Prostate gland (tissue), 2 donors: ENCODE measurements around the gene C17orf107. TPM values are rescaled to one million over a fixed set of nuclear protein-coding genes. Genes with fewer than 3 reads are reported as not detected.

Experiments used
- DNase-seq: peaks from one replicate; pipeline ENCODE4 v3.0.0-alpha.2; 2019; ENCODE audit warnings: low spot score
- H3K27ac ChIP-seq, 2 donors: fragments of 200-600 bp; sonication (generic); 2 replicates each; pipeline ENCODE4 v1.5.1; 2017 to 2019
- H3K27me3 ChIP-seq: fragments of 200-600 bp; sonication (generic); replicated peaks from 2 replicates; pipeline ENCODE4 v1.5.1; 2019; ENCODE audit not compliant: insufficient read depth
- H3K36me3 ChIP-seq, 2 donors: fragments of 200-600 bp; sonication (generic); 1 replicate in 1 of 2; 2 replicates in 1 of 2; pipeline versions ENCODE4 v1.5.1 to v1.8.1; 2017 to 2019
- H3K4me1 ChIP-seq: fragments of 200-600 bp; sonication (generic); replicated peaks from 2 replicates; pipeline ENCODE4 v1.5.1; 2019
- H3K4me3 ChIP-seq, 2 donors: fragments of 200-600 bp; sonication (generic); 2 replicates each; pipeline ENCODE4 v1.5.1; 2017 to 2019
- H3K9me3 ChIP-seq: fragments of 200-600 bp; sonication (generic); 2 replicates; pipeline ENCODE4 v1.5.1; 2017
- POLR2A ChIP-seq: fragments of 450-650 bp; IDR thresholded peaks from one replicate; pipeline ENCODE4 v1.6.1; 2016; ENCODE audit warnings: antibody characterized with exemption, mild to moderate bottlenecking
- POLR2AphosphoS5 ChIP-seq: sonication (generic); formaldehyde crosslinking; IDR thresholded peaks from one replicate; pipeline ENCODE4 v1.6.1; 2017; ENCODE audit warnings: antibody characterized with exemption
- WGBS: methylation state at CpG from one replicate; pipeline ENCODE4 v1.1.5; 2018; 5-methylcytosine and 5-hydroxymethylcytosine counted together
- intact Hi-C: fragments of 100-400 bp; cut with DNase I; formaldehyde crosslinking; loops from one replicate; pipeline ENCODE4 v1.14.2; 2022
- total RNA-seq, 2 donors: library from RNA; depleted of rRNA; stranded (reverse); fragments of >200 nt; gene quantifications; one replicate each; pipeline ENCODE4 v1.1.0, GENCODE V29; 2016
- TF ChIP-seq, protein P1 (sequence below), 4 experiments: fragments of 200-600 bp in 2 of 4; fragments of 450-650 bp in 2 of 4; sonication (generic) in 2 of 4; IDR thresholded peaks; 1 replicate in 3 of 4; 2 replicates in 1 of 4; pipeline ENCODE4 v1.5.1; 2016 to 2019; ENCODE audit warnings: antibody characterized with exemption in 4 of 4, mild to moderate bottlenecking in 2 of 4, moderate library complexity in 2 of 4

Gene C17orf107
- total RNA-seq, 2 donors from 2014 or later, result 2.4 to 15.4 TPM

DNA sequence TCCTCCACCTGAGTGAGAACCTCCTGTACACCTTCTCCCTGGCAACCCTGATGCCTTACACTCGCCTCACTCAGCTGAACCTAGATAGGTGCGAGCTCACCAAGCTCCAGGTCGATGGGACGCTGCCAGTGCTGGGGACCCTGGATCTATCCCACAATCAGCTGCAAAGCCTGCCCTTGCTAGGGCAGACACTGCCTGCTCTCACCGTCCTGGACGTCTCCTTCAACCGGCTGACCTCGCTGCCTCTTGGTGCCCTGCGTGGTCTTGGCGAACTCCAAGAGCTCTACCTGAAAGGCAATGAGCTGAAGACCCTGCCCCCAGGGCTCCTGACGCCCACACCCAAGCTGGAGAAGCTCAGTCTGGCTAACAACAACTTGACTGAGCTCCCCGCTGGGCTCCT, 33.4 kb downstream of the C17orf107 start:
- intact Hi-C loops, result no loop called here
- TF ChIP-seq POLR2A (no peak), POLR2AphosphoS5 (no peak)
- TF ChIP-seq, protein P1, sequence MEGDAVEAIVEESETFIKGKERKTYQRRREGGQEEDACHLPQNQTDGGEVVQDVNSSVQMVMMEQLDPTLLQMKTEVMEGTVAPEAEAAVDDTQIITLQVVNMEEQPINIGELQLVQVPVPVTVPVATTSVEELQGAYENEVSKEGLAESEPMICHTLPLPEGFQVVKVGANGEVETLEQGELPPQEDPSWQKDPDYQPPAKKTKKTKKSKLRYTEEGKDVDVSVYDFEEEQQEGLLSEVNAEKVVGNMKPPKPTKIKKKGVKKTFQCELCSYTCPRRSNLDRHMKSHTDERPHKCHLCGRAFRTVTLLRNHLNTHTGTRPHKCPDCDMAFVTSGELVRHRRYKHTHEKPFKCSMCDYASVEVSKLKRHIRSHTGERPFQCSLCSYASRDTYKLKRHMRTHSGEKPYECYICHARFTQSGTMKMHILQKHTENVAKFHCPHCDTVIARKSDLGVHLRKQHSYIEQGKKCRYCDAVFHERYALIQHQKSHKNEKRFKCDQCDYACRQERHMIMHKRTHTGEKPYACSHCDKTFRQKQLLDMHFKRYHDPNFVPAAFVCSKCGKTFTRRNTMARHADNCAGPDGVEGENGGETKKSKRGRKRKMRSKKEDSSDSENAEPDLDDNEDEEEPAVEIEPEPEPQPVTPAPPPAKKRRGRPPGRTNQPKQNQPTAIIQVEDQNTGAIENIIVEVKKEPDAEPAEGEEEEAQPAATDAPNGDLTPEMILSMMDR (IDR thresholded peaks at IDR 0.05), result no peak
- H3K9me3 ChIP-seq, result no peaks in the 10 kb centered on the region
- peaks cover 0 to 5% of the 10 kb centered on the region in 2 donors for H3K36me3 ChIP-seq
- no peak overlapping the region for H3K4me3 ChIP-seq
- H3K27ac ChIP-seq, result no peak overlapping the region
- 91% methylated on average over 12 of the region's 12 CpGs for WGBS
- no peak for DNase-seq
- no peaks in the 10 kb centered on the region for H3K27me3 ChIP-seq
- H3K4me1 ChIP-seq, result peaks cover 5% of the 10 kb centered on the region

DNA sequence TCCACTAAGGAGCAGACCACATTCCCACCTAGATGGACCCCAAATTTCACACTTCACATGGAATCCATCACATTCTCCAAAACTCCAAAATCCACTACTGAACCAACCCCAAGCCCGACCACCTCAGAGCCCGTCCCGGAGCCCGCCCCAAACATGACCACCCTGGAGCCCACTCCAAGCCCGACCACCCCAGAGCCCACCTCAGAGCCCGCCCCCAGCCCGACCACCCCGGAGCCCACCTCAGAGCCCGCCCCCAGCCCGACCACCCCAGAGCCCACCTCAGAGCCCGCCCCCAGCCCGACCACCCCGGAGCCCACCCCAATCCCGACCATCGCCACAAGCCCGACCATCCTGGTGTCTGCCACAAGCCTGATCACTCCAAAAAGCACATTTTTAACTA, 34.3 kb downstream of the C17orf107 start:
- H3K9me3 ChIP-seq, result no peaks in the 10 kb centered on the region
- no peak overlapping the region for H3K27ac ChIP-seq
- peaks cover 0 to 5% of the 10 kb centered on the region in 2 donors for H3K36me3 ChIP-seq
- DNase-seq, result no peak
- H3K27me3 ChIP-seq, result no peaks in the 10 kb centered on the region
- 79% methylated on average over 14 of the region's 16 CpGs for WGBS
- no peak overlapping the region for H3K4me3 ChIP-seq
- intact Hi-C loops, result no loop called here
- TF ChIP-seq POLR2AphosphoS5, result no peak
- no peak for TF ChIP-seq POLR2A
- TF ChIP-seq, protein P1 (IDR thresholded peaks at IDR 0.05), result no peak
- H3K4me1 ChIP-seq, result peaks cover 6% of the 10 kb centered on the region

DNA sequence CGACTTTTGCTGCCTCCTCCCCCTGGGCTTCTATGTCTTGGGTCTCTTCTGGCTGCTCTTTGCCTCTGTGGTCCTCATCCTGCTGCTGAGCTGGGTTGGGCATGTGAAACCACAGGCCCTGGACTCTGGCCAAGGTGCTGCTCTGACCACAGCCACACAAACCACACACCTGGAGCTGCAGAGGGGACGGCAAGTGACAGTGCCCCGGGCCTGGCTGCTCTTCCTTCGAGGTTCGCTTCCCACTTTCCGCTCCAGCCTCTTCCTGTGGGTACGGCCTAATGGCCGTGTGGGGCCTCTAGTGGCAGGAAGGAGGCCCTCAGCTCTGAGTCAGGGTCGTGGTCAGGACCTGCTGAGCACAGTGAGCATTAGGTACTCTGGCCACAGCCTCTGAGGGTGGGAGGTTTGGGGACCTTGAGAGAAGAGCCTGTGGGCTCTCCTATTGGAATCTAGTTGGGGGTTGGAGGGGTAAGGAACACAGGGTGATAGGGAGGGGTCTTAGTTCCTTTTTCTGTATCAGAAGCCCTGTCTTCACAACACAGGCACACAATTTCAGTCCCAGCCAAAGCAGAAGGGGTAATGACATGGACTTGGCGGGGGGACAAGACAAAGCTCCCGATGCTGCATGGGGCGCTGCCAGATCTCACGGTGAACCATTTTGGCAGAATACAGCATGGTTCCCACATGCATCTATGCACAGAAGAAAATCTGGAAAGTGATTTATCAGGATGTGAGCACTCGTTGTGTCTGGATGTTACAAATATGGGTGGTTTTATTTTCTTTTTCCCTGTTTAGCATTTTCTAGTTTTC, 35.0 kb downstream of the C17orf107 start:
- Histone ChIP-seq H3K4me1 (peaks cover 11% of the 10 kb centered on the region), H3K36me3 (peaks cover 0 to 5% of the 10 kb centered on the region in 2 donors), H3K27me3 (no peaks in the 10 kb centered on the region), H3K27ac (no peak overlapping the region), H3K9me3 (no peaks in the 10 kb centered on the region), H3K4me3 (no peak overlapping the region)
- DNase-seq, result no peak
- intact Hi-C loops, result no loop called here
- TF ChIP-seq, protein P1 (IDR thresholded peaks at IDR 0.05), result peak in 1 of 4 experiments; percentile 34
- TF ChIP-seq POLR2A (no peak), POLR2AphosphoS5 (no peak)
- 23% methylated on average over 14 of the region's 14 CpGs for WGBS

DNA sequence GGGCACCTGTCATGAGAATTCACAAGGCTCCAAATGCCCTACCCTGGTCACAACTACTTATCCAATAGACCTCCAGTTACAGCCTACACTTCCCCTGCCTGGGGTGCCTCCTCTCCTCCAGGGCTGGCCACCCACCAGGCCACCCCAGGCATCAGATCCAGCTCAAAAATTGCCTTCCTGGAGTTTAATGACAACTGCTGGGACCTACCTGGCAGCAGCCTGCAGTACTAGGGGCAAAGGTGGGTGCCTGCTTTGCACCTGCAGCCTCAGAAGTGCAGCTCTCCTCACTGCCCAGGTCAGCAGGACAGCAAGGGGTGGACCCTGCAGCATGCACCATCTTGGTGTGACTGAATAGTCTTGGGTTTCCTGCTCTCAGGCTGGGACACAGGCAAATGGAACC, 36.3 kb downstream of the C17orf107 start:
- H3K27ac ChIP-seq, result no peak overlapping the region
- intact Hi-C loops, result no loop called here
- no peak overlapping the region for H3K4me3 ChIP-seq
- no peaks in the 10 kb centered on the region for H3K27me3 ChIP-seq
- TF ChIP-seq POLR2A (no peak), POLR2AphosphoS5 (no peak)
- TF ChIP-seq, protein P1 (IDR thresholded peaks at IDR 0.05), result no peak
- H3K36me3 ChIP-seq, result peaks cover 0 to 5% of the 10 kb centered on the region in 2 donors
- no peak for DNase-seq
- peaks cover 11% of the 10 kb centered on the region for H3K4me1 ChIP-seq
- H3K9me3 ChIP-seq, result no peaks in the 10 kb centered on the region

DNA sequence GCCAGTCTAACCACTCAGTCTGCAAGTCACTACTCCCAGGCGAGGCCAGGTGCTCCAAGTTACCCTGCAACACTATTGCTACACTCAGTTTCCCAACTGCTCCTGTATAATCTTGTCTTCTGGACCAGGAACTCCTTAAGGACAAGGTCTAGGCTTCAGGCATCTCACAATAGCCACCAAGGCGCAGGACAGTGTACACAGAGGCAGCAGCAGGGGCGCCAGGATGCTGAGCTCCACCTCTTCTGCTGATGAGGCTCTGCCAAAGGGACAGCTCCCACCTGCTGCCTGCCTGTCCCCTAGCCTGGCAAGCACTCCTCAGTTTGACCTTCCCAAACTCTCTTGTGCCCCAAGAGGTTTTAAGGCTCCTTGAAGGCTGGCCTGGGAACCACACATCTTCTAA, 37.1 kb downstream of the C17orf107 start:
- H3K36me3 ChIP-seq, result peaks cover 0 to 5% of the 10 kb centered on the region in 2 donors
- WGBS, result 88% methylated on average over 3 of the region's 3 CpGs
- H3K27ac ChIP-seq, result no peak overlapping the region
- H3K4me3 ChIP-seq, result no peak overlapping the region
- H3K9me3 ChIP-seq, result no peaks in the 10 kb centered on the region
- H3K27me3 ChIP-seq, result no peaks in the 10 kb centered on the region
- TF ChIP-seq POLR2A (no peak), POLR2AphosphoS5 (no peak)
- TF ChIP-seq, protein P1 (IDR thresholded peaks at IDR 0.05), result no peak
- DNase-seq, result no peak
- intact Hi-C loops, result no loop called here
- H3K4me1 ChIP-seq, result peaks cover 15% of the 10 kb centered on the region
